ENCODE data around the gene DGKH.
"Not testable (repeated sequence)": the region's sequence is repeated elsewhere in the genome, so short reads cannot be mapped to it uniquely, and the experiment has no call there.

The DGKH gene

DNA sequence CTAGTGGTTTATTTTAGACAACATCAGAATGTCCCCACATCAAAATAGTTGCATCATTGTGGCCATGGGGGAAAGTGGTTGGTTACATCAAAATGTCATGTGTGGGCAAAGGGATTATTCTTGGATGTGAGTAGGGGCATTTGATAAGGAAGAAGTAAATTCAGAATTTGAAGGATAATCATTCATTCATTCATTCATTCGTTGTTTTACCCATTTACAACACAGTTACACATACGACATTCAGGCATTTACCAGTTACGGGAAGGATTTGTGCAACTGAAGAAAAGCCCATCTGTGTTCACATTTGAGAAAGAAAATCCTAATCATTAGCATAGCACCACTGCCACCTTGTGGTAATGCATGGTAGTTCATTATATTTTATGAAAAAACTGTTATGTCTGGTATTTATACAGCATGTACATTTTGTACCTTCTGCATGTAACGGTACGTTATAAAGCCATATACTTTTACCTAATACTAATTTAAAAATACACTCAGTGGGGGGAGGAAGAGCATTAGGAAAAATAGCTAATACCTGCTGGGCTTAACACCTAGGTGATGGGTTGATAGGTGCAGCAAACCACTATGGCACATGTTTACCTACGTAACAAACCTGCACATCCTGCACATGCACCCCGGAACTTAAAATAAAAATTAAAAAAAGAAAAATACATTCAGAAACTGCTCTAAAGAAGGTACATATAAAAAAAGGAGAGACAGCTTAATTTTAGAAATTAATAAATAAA is 62.1 kb downstream of the DGKH start:
- DNase-seq (ENCODE audit: low read depth in 2 of 2): no peak

DNA sequence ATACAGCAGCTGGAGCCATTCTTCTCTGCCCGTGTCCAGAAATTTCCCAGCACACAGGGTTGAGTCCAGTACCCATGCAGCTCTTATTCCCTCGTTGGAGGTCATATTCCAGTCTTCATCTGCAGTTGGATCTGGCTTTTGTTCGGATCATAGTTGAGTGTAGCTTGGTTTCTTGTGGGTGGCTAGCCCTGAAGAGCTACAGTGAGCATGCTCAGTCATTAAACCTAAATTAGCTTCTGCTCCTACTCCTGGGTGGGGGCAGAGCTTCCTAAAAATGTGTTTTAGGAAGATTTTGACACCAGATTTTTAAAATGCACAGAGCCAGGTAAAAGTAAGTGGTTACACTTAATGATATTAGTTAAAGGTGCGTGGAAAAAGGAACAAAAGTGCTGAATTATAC is 64.4 kb downstream of the DGKH start:
- DNase-seq (ENCODE audit: low read depth in 2 of 2): no peak

DNA sequence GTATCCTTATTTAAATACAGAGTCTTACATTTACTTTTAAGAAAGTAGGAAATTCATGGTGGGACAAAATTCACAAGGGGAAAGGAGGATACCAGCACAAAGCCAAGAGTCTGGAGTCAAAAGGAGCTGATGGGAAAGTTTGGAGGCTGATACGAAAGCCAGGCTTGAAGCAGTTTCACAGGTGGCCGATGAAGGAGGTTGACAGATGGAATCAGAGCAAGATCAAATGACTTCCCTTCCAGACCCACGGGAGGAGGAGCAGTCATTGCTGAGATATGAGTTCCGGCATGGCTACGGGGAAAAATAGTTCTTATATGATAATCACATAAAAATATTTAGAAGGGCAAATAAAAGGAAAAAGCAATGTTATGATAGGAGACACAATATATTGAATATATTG is 65.0 kb downstream of the DGKH start:
- DNase-seq (ENCODE audit: low read depth in 2 of 2): no peak

DNA sequence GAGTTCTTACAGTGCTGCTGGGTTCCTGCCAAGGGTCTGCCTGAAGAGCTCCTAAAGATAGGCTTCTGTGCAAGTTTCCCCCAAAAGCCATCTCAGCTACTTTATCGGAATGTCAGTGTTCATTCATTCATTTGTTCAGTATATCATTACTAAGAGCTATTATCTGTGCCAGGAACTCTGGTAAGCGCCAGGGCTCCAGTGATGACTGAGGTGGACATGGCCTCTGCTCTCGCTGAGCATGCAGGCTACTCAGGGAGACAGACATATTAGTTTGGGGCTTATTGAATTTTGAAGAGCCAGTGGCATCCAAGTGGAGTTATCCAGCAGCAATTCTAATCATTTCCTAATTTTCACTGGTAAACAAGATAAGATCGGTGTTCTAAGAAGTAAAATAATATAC is 65.8 kb downstream of the DGKH start:
- no peak for DNase-seq (ENCODE audit: low read depth in 2 of 2)

DNA sequence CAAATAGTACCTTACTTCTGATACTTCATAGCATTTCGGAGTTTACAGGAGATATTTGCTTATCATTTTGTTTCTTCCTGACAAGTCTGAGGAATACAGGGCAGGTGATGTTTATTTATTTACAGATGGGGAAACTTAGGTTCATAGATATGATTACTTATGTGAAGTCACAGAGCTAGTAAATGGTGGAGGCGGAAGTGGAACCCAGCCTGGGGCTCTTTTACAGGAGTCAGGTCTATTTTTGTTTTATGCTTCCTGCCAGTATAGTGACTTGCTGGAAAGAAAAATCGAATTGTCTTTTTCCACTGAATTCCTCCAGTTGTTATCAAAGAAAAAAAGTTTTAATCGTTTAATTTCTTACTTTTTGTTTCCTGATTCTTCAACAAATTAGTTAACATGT is 66.5 kb downstream of the DGKH start:
- DNase-seq (ENCODE audit: low read depth in 2 of 2): no peak

DNA sequence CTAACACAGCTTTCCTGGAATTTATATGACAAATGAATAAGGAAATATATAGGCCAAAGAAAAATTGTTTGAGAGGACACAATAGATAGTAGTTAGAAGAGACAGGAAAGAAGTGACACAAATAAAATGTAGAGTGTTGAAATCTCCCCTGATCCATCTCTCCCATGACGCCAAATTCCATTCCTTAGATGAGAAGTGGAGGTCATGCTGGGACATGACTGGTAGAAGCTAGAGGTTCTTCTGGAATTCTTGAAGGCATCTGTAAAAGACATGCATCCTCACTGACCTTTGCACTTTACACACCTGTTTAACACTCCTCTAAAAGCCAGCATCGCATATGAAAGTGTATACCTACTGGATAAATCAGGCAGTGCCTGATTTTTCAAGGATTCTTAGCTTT is 67.8 kb downstream of the DGKH start:
- DNase-seq (ENCODE audit: low read depth in 2 of 2): no peak

DNA sequence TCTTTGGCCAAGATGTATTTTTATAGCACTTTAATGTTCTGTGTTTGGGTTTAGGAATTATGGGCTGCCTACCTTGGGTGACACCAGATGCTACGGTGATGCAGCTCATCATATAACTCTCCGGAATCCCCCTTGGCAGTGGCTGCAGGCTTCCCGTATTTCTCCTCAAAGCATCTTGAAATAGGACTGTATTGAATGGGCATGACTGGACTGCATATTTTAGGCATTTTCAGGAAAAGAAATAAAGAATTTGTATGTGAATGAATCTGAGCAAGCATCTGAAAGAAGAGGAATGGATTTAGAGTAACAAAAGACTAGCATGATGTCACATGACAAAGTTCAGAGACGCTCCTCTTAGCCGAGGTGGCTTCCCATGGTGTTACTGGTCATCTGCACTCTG is 70.6 kb downstream of the DGKH start:
- DNase-seq (ENCODE audit: low read depth in 2 of 2): no peak

DNA sequence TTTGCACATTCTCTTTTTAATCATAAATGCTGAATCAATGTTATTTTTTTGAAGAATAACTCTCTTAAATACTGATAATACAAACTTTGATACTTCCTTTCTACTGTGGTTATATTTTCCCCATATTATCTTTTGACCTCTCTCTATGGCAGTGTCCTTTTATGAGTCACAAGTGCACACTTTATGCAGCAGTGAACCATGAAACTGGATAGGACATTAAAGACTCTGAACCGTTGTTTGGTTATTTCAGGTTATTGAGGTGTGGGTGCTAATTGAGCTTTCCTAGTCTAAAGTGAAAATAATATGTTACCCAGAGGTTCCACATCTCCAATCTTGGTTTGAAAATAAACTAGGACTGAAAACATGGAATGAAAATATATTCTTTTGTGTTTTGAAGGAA is 71.4 kb downstream of the DGKH start:
- DNase-seq (ENCODE audit: low read depth in 2 of 2): no peak

DNA sequence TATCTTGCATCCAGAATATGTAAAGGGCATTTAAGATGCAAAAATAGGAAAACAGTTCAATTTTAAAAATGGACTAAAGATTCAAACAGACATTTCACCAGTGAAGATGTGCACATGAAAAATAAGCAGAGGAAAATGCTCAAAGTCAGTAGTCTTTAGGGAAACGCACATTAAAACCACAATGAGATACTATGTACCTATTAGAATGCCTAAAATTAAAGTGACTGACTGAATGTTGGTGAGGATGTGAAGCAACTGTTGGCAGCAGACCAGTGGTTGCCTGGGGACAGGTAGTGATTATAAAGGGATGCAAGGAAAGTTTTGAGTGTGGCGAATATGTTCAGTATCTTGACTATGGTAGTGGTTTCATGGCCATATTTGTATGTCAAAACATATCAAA is 75.2 kb downstream of the DGKH start:
- no peak for DNase-seq (ENCODE audit: low read depth in 2 of 2)

DNA sequence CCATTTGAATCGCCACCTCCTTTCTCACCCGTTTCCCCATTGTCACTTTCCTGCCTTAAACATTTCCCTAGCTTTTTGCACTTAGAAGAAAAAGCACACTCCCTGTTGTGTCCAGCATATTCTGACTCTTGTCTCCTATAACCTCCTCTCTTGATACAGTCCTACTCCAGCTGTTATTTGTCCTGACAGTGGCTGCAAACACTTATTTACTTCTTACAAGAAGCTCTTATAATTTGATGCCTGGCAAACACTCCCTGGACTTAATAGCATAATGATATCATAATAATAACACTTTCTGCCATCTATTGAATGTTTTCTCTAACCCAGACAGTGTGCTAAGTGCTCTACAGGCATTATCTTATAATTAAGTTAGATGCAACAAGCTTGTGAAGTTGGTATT is 76.6 kb downstream of the DGKH start:
- DNase-seq (ENCODE audit: low read depth in 2 of 2): no peak

DNA sequence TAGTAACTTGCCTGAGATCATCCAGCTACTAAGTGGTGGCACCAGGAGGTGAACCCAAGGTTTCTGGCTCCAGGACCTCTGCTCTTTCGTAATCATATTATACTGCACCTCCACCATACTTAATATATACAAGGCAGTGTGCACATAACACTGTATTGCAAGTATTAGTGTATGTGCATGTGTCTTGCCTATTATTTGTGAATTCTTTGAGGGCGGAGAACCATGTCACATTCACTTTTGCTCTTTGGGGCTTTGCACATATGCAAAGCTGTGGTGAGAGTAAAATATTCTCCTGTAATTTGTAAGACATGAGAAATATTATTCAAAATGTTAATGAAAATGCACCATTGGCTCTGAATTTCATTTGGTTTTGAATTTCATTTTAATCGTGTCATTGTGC is 78.6 kb downstream of the DGKH start:
- DNase-seq (ENCODE audit: low read depth in 2 of 2): no peak

DNA sequence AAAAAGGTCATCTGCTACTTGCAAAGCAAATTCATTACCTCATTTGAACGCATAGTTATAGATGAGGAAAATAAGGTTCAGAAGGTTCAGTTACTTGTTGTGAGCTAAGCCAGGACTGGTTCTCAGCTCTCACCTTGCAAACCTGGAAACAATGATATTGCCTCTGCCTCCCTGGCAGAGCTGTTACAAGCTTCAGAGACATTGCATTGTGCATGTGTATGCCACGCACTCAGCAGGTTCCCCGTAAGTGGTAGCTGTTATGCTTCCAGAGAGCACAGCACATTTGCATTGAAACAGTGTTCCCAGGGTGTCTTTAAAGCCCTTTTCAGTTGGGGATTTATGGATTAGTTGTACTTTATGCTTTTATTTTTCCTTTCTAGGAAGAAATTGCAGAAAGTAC is 80.6 kb downstream of the DGKH start:
- no peak for DNase-seq (ENCODE audit: low read depth in 2 of 2)

DNA sequence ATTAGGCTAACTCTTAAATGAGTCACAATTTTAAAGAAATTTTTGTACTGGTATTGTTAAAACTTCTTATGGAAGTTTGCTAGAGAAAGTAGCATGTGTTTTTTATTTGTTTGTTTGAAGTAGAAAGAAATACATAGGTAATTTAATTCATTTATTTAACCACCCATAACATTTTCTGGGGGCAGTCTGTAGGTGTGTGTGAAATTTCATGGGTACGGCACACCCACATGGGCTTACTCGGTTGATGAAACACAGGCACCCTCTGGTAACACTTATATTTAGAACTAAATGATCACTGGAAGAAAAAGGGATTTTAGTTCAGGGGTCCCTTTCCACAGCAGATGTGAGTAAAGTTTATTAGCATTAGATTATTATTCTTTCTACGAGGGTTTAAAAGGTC is 88.1 kb downstream of the DGKH start:
- no peak for DNase-seq (ENCODE audit: low read depth in 2 of 2)

DNA sequence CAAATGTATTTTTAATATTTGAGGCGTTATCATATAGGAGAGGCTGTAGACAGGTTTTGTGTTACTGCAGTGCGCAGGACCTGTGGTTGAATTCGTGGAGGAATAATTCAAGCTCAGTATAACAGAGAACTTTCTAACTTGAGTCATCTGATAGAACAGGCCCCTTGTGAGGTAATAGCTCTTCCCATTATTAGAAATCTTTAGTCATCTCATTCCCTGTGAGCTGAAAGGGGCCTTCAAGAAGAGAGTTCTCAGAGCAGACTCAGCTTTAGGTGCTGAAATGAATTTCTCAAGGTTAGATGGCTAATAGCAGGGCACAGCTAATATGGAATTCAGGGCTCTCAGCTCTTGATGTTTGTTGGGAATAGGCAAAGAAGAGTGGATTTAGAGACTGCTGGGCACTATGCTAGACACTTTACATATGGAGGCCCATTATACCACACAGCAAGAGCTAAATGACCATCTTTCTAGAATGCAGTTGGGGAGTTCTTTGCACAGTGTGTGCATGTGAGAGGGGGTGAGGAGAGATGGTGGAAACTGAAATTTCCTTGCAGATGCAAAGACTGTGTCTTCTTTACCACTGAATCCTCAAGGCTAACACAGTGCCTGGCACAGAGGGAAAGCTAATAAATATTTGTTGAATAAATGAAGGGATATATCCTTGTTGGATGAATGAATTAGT is 89.5 kb downstream of the DGKH start:
- no peak for DNase-seq (ENCODE audit: low read depth in 2 of 2)

DNA sequence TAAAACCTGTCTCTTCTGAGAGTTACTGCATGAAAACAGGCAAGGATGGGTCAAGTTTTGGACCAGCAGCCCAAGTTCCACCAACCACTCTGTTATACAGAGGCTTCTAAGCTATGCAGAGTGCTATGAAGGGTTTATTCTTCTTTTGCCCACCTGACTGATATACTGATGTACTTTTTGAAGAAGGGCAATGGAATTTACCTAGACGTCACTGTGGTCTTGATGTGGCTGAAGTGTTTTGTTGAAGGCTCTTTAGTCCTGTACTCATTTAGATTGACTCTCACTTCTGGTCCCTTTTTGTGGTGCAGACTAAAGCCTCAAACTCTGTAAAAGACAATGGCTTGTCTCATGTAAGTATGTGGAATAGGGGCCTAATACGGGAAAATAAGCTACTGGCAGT is 92.0 kb downstream of the DGKH start:
- DNase-seq (ENCODE audit: low read depth in 2 of 2): no peak

DNA sequence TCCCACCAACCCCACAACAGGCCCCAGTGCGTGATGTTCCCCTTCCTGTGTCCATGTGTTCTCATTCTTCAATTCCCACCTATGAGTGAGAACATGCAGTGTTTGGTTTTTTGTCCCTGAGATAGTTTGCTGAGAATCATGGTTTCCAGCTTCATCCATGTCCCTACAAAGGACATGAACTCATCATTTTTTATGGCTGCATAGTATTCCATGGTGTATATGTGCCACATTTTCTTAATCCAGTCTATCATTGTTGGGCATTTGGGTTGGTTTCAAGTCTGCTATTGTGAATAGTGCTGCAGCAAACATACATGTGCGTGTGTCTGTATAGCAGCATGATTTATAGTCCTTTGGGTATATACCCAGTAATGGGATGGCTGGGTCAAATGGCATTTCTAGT is 92.6 kb downstream of the DGKH start:
- DNase-seq (ENCODE audit: low read depth in 2 of 2): not testable (repeated sequence)

DNA sequence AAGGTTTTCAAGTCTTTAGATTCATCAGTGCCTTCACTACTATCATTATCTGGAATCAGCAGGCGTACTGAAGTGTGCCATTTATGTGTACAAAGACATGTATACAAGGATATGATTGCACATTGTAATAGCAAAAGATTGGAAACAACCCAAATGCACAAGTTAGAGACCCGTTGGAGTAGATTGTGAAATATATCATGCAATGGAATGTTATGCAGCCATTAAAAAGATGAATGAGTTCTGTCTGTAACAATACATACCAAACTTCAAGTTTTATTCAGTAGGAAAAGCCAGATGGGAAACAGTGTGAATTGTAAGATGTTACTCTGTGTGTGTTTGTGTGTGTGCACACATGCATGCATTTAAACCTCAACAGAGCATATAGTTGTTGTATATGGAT is 97.9 kb downstream of the DGKH start:
- DNase-seq (ENCODE audit: low read depth in 2 of 2): no peak

DNA sequence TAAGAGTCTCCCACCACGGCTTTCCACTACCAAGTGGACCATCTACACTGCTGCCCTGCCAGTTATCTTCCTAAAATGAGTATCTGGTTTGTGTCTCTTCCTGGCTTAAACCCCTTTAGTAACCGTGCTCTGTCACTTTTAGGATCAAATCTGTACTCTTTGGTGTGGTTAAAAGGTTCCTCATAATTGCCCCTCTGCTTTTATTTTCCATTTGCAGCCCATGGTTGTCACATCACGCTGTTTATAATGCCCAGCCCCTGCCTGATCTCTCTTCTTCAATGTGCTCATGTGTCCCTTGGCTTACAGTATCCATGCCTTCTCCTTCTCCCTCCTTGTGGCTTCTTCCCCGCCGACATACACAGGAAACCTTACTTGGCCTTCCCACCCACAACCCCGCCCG is 100.1 kb downstream of the DGKH start:
- DNase-seq (ENCODE audit: low read depth in 2 of 2): no peak

DNA sequence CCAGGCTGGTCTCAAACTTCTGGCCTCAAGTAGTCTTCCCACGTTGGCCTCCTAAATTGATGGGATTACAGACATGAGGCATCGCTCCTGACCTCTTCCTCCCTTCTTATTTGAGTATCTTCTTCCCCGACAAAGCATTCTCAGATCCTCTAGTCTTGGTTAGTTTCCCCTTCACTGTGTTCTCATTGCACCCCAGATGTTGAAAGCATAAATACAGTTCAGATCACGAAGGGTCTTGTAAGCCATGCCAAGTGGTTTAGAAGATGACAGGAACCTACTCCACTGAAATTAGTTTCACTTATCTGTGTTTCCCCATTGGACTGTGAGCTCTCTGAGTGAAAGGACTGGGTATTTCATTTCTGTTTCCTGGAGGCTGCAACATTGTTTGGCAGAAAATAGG is 100.7 kb downstream of the DGKH start:
- no peak for DNase-seq (ENCODE audit: low read depth in 2 of 2)

DNA sequence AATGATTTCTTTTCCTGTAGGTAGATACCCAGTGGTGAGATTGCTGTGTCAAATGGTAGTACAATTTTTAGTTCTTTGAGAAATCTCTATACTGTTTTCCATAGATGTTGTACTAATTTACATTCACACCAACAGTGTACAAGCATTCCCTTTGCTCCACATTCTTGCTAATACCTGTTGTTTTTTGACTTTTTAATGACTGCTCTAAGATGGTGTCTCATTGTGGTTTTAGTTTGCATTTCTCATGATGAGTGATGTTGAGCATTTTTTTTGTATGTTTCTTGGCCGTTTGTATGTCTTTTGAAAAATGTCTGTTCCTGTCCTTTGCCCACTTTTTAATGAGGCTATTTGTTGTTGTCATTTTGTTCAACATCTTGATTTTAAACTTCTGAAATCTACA is 103.3 kb downstream of the DGKH start:
- no peak for DNase-seq (ENCODE audit: low read depth in 2 of 2)

DNA sequence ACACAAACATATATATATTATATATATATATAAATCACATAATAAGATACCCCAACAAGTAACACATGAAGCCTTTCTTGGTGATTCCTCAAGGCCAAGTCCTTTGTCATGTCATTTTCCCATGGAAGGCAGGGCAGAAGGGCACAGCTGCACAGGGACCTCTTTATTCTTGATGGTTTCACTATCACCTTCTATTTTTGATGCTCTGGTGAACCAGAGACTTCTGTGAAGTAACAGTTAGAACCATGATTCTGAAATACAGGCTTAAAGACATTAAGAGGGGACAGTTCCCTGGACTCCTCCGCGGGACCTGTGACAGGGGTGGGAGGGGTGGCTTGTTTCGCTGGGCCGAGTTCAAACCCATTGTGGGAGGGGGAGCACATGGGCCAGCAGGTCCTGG is 104.0 kb downstream of the DGKH start:
- DNase-seq (ENCODE audit: low read depth in 2 of 2): no peak

DNA sequence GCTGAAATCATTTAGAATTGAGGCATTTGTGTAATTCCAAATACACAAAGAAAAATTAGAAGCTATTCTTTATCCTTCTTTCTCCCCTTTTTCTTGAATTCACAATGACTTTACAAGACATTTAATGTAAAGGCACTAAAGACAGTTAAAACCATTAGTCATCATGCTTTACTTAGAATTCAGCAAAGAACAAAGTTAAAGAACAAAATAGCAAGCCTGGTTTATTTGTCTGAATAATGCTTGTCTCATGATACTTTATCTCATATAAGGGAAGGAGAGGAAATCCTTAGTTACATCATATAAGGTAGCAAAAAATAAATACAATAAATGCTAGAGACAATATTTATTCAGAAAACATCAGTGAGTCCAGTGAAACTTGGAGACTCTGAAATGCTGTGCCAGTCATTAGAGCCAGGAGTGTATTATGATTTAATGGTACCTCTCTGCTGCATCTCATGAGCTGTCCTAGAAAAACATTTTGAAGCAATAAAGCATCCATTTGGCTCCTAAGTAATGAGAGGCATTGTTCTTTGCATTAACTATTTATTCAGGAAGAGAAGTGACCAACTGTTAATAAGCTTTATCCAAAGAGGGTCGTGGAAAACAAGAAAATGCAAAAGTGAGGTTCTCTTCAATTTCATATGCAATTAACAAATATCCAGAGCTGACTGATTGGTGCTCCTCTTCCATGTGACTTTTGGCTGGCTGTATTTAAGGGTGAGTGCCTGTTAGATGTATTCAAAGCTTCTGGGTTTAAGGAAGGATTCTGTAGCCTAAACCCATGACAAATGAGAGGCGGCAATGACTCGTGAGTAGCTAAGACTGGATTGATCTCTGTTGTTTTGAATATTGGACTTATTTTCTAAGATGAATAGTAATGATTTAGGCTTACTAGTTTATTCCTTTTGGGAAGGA is 105.0 kb downstream of the DGKH start:
- no peak for DNase-seq (ENCODE audit: low read depth in 2 of 2)

DNA sequence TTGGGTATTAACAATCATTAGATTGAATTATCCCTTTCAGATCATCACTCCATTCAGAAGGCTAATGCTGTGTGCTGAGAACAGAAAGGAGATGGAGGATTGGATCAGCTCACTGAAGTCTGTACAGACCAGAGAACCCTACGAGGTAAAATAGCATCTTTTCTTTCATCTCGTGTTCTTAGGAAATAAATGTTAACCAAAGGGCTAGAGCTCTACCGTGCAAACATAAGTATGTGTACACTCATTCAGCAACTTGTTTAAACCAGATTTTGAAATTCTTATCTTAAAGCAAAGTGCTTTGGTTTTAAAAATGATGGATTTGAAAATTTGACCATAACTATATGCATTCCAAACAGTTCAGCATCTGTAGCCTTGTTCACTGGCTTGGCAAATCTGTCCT is 106.8 kb downstream of the DGKH start:
- DNase-seq (ENCODE audit: low read depth in 2 of 2): no peak

All from stimulated activated CD8-positive, alpha-beta memory T cell treated with anti-CD3 and anti-CD28 coated beads, Interleukin-15, amount 100 ng/mL, for 4 hours (primary cell).